Measurements from ENCODE around the gene SPRED3. TPM values are rescaled to one million over a fixed set of nuclear protein-coding genes. Genes with fewer than 3 reads are reported as not detected.

The SPRED3 gene
- total and polyA plus RNA-seq, 8 donors, result 0.37 to 5.2 (median 0.96) TPM

GRCh38 chr19:38383743-38384142, 4.8 kb upstream of the SPRED3 start:
- no peak for ATAC-seq
- 98 to 100% methylated on average over 2 of the region's 2 CpGs for WGBS, 2 donors
- intact Hi-C loops (cut with DNase I), result no loop called here
- Histone ChIP-seq H3K4me3 (no peak overlapping the region), H3K27me3 (no peaks in the 10 kb centered on the region), H3K36me3 (peaks cover 7 to 40% (median 13%) of the 10 kb centered on the region in 3 donors), H3K9me3 (no peaks in the 10 kb centered on the region), H3K27ac (no peak overlapping the region), H3K4me1 (peaks cover 0 to 11% (median 0%) of the 10 kb centered on the region in 3 donors)
- FAIRE-seq, result no peak
- no peak for TF ChIP-seq CTCF (IDR thresholded peaks at IDR 0.05)
- no peak for DNase-seq

GRCh38 chr19:38384209-38385027, 4.1 kb upstream of the SPRED3 start:
- intact Hi-C loops (cut with DNase I), result no loop called here
- Histone ChIP-seq H3K4me3 (no peak overlapping the region), H3K36me3 (peaks cover 7 to 38% (median 13%) of the 10 kb centered on the region in 3 donors), H3K4me1 (peaks cover 0 to 11% (median 0%) of the 10 kb centered on the region in 3 donors), H3K27ac (no peak overlapping the region), H3K27me3 (no peaks in the 10 kb centered on the region), H3K9me3 (no peaks in the 10 kb centered on the region)
- ATAC-seq (no peak), FAIRE-seq (no peak), DNase-seq (no peak)
- WGBS, 2 donors, result 77 to 85% methylated on average over 10 of the region's 10 CpGs
- TF ChIP-seq CTCF (IDR thresholded peaks at IDR 0.05), result no peak

- no peaks in the 10 kb centered on the region for H3K27me3 ChIP-seq
- no peak for TF ChIP-seq CTCF (IDR thresholded peaks at IDR 0.05)
- no peaks in the 10 kb centered on the region for H3K9me3 ChIP-seq
- FAIRE-seq (no peak), DNase-seq (peak in 1 of 6 donors; percentile 80), ATAC-seq (no peak)
- intact Hi-C loops (cut with DNase I), result no loop called here
- peaks cover 0 to 11% (median 0%) of the 10 kb centered on the region in 3 donors for H3K4me1 ChIP-seq
- WGBS, 2 donors, result 76 to 89% methylated on average over 40 of the region's 40 CpGs
- H3K27ac ChIP-seq, result no peak overlapping the region
- H3K36me3 ChIP-seq, result peaks cover 7 to 30% (median 13%) of the 10 kb centered on the region in 3 donors
- no peak overlapping the region for H3K4me3 ChIP-seq
Measured at GRCh38 chr19:38385057-38385803, 3.3 kb upstream of the SPRED3 start.

- ATAC-seq (no peak), FAIRE-seq (no peak), DNase-seq (peak in 2 of 6 donors; percentile 45 to 67)
- Histone ChIP-seq H3K27ac (no peak overlapping the region), H3K4me1 (peaks cover 0 to 11% (median 0%) of the 10 kb centered on the region in 3 donors), H3K9me3 (no peaks in the 10 kb centered on the region), H3K4me3 (no peak overlapping the region), H3K36me3 (peaks cover 5 to 28% (median 12%) of the 10 kb centered on the region in 3 donors), H3K27me3 (no peaks in the 10 kb centered on the region)
- no peak for TF ChIP-seq CTCF (IDR thresholded peaks at IDR 0.05)
- 80 to 82% methylated on average over 33 to 40 of the region's 40 CpGs for WGBS, 2 donors
- intact Hi-C loops (cut with DNase I), result no loop called here
Measured at GRCh38 chr19:38385804-38386257, 2.7 kb upstream of the SPRED3 start.
